GM19240 (cell line): ENCODE data around the gene ZNF768.

Experiments
- DNase-seq: peaks from one replicate; pipeline ENCODE4 v3.0.0; 2011; ENCODE audit warnings: low spot score; ENCODE audit not compliant: insufficient read length

Gene ZNF768

DNA sequence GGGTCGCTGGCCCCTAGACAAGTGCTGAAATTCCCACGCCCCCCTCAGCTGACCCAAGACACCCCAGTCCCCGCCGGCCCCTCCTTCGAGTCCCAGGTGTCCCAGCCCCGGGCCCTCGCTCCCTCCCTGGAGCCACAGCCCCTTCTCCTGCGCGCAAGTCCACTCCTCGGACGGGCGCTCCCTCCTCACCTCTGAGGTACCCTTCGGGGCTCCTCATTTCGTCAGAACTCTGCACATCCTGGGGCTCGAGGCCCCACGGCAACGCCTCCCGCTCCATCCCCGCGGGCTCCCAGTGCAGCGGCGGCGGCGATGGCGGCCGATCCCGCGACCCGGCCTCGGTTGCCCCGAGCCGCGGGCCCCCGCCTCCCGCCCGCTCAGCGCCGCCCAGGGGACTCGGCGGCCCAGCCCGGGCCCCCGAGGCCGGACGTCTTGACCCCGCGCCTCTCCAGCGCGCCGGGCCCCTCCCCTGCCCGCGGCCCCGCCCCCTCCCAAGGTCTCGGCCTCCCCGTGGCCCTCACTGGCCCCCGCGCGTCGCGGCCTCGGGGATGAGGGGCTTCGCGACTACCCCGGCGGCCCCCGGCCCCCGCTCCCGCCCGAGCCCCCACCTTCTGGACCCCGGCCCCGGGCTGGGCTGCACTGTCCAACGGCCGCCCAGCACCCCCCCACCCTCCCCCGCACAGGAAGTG lies at the start of gene ZNF768:
Gene ZNF768 (minus strand): TSS at position 430 of the 686 bp plus-strand sequence. CDS start 153 bp downstream, at position 277.
- DNase-seq = peak; percentile 27

DNA sequence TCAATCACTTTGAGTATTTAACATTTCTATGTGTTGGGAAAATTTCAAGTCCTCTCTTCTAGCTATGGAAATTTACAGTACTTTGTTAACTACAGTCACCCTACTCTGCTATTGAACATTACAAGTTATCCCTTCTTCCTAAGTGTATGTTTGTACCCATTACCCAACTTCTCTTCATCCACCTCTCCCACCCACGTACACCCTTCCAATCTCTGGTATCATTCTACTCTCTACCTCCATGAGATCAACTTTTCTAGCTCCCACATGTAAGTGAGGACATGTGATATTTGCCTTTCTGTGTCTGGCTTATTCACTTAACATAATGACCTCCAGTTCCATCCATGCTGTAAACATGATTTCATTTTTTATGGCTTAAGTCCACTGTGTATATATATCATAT lies 48.3 kb upstream of the ZNF768 start:
- DNase-seq = no peak

DNA sequence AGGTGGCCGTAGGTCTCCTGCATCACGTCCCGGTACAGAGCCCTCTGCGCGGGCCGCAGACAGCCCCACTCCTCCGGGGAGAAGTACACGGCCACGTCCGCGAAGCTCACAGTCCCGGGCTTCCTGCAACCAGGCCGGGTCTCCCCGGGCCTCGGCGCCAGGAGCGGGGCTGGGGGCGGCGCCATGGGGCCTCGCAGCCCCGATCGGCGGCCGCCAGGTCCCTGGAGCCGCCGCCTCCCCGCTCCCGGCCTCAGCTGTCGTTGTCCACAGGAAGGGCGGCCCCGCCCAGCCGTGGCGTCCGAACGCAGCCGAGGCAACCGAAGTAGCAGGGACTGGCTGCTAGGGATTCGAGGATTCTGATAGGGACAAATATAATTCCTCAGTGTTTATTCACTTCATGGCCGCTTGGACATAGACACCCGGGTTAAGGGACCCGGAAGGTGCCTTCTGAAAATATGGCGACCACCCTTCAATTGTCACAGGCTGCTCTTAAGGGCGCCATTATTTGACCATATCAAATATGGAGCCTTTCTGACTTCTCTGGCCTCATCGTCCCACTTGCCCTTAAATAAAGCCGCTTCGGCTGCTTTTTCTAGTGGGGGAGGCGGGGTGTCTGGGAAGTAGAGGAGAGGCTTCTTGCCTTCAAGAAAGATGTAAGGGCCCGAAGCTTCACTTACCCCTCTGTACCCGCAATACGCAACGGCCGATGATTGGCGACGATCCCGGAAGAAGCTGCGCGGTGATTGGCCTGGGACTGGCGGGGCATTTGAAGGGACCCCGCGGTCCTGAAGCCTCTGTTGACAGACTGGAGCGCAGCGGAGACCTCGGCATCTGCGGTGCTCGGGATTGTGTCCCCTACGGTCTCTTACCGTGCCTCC lies 45.3 kb upstream of the ZNF768 start, which contains the start of gene ZNF688:
Gene ZNF688 (minus strand): TSS at position 270 of the 878 bp plus-strand sequence. CDS start 85 bp downstream, at position 185.
- DNase-seq = peak; percentile 96

DNA sequence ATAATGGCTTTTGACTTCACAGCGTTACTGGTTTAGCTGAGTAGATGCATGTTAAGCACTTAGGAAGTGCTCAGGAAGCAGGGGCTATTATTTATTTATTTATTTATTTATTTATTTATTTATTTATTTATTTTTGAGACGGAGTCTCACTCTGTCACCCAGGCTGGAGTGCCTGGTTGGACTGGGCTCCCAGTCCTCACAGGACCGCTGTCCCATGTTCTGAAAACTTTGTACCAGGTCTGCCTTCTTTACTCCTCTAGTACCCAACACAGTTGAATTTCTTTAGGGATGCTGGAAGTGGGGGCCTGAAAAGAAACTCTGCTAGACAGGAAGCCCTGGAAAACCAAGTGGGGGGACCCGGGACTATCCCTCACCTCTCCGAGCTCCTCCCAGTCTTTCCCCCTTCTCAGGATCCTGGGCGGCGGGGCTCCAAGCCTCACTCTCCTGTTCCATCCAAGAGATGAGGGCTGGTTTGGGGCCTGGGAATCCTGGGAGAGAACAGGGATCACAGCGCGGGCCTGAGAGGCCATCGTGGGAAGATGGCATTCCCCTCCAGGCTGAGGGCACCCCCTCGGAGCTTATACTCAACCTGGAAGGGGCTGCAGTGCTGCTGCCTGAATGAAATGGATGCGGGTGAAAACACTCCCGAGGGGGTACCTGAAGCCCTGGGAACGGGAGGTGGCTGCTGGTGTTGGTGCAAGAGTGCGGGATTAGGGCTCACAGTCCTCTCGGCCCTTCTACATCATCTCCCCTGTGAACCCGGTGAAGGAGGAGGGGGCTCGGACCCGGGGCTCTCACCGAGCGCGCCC lies 44.5 kb upstream of the ZNF768 start:
- DNase-seq = no peak

- DNase-seq = no peak
Measured at GRCh38 chr16:30569746-30570635, 43.6 kb upstream of the ZNF768 start.

- no peak for DNase-seq
Measured at GRCh38 chr16:30569281-30569680, 42.9 kb upstream of the ZNF768 start.

DNA sequence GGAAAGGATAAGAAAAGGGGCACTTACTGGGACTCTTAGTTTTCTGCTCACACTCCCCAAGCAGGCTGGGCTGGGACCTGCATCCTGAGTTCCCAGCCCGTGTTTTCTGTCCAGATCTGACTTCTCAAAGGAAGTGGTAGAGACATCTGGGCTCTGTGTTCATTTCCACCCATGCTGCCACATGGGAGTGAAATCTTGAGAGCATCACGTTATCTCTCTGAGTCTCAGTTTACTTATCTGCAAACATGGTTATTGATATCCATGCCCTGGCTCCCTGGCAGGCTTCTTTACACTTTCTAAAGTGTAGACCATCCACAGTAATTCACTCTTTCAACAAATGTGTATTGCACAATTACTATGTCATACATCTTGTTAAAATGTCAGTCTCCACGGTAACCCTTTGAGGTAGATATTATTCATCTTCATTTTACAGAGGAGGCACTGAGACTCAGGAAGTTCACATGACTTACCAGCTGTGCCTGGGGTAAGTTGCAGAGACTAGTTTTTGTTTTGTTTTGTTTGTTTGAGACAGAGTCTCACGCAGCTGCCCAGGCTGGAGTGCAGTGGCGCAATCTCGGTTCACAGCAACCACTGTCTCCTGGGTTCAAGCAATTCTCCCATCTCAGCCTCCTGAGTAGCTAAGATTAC lies 41.7 kb upstream of the ZNF768 start:
- no peak for DNase-seq

GRCh38 chr16:30567160-30567990 lies 41.0 kb upstream of the ZNF768 start:
- DNase-seq = no peak

GRCh38 chr16:30566531-30566930 lies 40.2 kb upstream of the ZNF768 start:
- DNase-seq = no peak

- DNase-seq = no peak
Measured at GRCh38 chr16:30565984-30566383, 39.6 kb upstream of the ZNF768 start.

DNA sequence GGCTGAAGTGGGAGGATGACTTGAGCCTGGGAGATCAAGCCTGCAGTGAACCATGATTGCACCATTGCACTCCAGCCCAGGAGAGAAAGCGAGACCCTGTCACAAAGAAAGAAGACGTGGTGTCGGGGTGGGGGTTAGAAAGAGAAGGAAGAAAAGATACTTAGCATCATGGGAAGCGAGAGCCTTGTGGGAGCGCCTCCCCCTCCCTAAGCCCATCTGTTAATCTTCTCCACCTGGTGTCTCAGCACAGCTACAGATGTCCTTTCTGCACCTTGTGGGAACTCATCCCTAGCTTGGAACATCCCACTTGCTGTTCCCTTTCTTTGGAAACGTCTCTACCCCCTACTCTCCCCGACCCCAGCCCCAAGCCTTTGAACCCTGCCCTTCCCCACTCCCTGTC lies 39.2 kb upstream of the ZNF768 start:
- DNase-seq = no peak

GRCh38 chr16:30562021-30562420 lies 35.7 kb upstream of the ZNF768 start:
- DNase-seq = no peak

GRCh38 chr16:30561089-30561816 lies 34.9 kb upstream of the ZNF768 start:
- DNase-seq = no peak

- no peak for DNase-seq
Measured at GRCh38 chr16:30559690-30560089, 33.3 kb upstream of the ZNF768 start.

DNA sequence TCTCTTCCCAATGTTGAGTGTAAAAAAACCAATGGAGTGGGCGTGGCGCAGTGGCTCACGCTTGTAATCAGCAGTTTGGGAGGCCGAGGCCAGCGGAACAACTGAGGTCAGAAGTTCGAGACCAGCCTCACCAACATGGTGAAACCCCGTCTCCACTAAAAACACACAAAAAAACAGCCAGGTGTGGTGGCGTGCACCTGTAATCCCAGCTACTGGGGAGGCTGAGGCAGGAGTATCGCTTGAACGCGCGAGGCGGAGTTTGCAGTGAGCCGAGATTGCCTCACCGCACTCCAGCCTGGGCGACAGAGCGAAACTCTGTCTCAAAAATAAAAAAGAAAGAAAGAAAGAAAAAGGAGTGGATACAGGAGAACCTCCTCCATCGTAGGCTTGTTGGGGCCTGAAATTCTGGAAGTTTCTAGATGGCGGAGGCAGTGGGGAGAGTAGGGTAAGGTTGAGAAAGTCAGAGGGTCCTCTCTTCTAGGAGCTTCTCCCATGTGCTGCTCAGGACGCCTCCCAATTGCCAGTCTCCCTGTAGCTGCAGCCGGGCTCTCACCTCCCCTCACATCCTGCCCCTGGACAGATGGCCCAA lies 32.5 kb upstream of the ZNF768 start:
- no peak for DNase-seq

GRCh38 chr16:30557957-30558788 lies 31.8 kb upstream of the ZNF768 start, which contains the start of gene ZNF764:
Gene ZNF764 (minus strand): TSS chr16:30558374. CDS start chr16:30558182, 192 bp downstream.
- peak; percentile 94 for DNase-seq

DNA sequence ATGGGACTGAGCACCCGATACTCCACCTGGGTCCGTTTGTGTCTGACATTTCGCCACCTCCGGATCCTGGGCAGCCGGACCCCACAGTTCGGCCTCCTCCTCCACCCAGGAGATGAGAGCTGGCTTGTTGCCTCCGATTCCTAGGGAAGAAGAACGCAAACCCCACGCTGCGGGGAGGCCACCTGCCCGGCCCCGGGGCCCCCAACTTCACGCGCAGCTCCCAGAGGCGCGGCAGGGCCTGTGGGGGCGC lies 31.3 kb upstream of the ZNF768 start:
- no peak for DNase-seq

DNA sequence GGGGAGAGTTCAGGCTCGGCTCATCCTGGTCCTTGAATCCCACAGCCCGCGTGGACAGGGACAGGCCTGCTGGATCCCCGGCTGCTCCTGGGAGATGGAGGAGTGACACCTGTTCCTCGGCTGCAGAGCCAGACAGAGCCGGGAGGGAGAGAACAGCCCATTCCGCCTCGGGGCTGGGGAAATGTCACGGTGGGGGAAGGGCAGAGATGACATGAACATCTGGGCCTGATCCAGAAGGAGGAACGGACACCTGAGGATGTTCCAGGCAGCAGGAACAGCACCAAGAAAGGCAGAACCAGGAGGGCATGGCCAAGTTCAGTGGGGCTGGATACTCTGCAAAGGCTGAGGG lies 29.7 kb upstream of the ZNF768 start:
- DNase-seq = no peak
